PC-9 (cell line): ENCODE measurements around the gene HAAO. TPM values are rescaled to one million over a fixed set of nuclear protein-coding genes. Genes with fewer than 3 reads are reported as not detected.

ENCODE experiments used
- BruUV-seq: library from RNA; stranded (reverse); fragments of 400-500 nt; replicated peaks from 2 replicates; lab custom pipeline; 2021; lab: Mats Ljungman, UMichigan
- CTCF ChIA-PET: fragments of 300-600 bp; sonication (Branson Sonifier 250); formaldehyde crosslinking; loops from one replicate; lab custom pipeline; 2022; ENCODE audit warnings: antibody characterized with exemption; lab: Charles Lee
- POLR2A ChIA-PET: fragments of 300-600 bp; sonication (Branson Sonifier 250); formaldehyde crosslinking; loops from one replicate; lab custom pipeline; 2022; ENCODE audit warnings: antibody characterized with exemption; ENCODE audit not compliant: unreplicated experiment; lab: Charles Lee
- DNase-seq, 2 experiments: peaks; one replicate each; pipeline versions ENCODE4 v3.0.0 to v3.0.0-alpha.2; 2015 to 2022; ENCODE audit warnings: mixed read lengths in 1 of 2
- H2AFZ ChIP-seq: fragments of 200-600 bp; sonication (generic); 2 replicates; pipeline ENCODE4 v1.8.1; 2017; ENCODE audit warnings: antibody characterized with exemption
- H3F3A ChIP-seq: fragments of 200-600 bp; sonication (generic); 2 replicates; pipeline ENCODE4 v1.8.1; 2017; ENCODE audit warnings: antibody characterized with exemption, mild to moderate bottlenecking, low read depth; ENCODE audit not compliant: insufficient read depth
- H3K27ac ChIP-seq: fragments of 200-600 bp; sonication (generic); 2 replicates; pipeline ENCODE4 v1.6.1; 2016; ENCODE audit warnings: mixed run types
- H3K27me3 ChIP-seq: fragments of 200-600 bp; sonication (generic); 2 replicates; pipeline ENCODE4 v1.6.1; 2016; ENCODE audit warnings: low read depth, mixed run types; ENCODE audit not compliant: insufficient read depth
- H3K36me3 ChIP-seq: fragments of 200-600 bp; sonication (generic); 2 replicates; pipeline ENCODE4 v1.6.1; 2016; ENCODE audit warnings: low read depth, mixed run types
- H3K4me1 ChIP-seq: fragments of 200-600 bp; sonication (generic); replicated peaks from 2 replicates; pipeline ENCODE4 v1.6.1; 2016; ENCODE audit warnings: mixed run types; ENCODE audit not compliant: insufficient read depth
- H3K4me2 ChIP-seq: fragments of 200-600 bp; sonication (generic); 2 replicates; pipeline ENCODE4 v1.6.1; 2017; ENCODE audit warnings: mixed run types
- H3K4me3 ChIP-seq: fragments of 200-600 bp; sonication (generic); 2 replicates; pipeline ENCODE4 v1.6.1; 2016; ENCODE audit warnings: mixed run types
- H3K79me2 ChIP-seq: fragments of 200-600 bp; sonication (generic); 2 replicates; pipeline ENCODE4 v1.6.1; 2017; ENCODE audit warnings: low read depth, mixed run types
- H3K9me2 ChIP-seq: fragments of 200-600 bp; sonication (generic); 2 replicates; pipeline ENCODE4 v1.8.1; 2017; ENCODE audit warnings: mild to moderate bottlenecking; ENCODE audit not compliant: insufficient read depth
- H3K9me3 ChIP-seq: fragments of 200-600 bp; sonication (generic); 2 replicates; pipeline ENCODE4 v1.8.1; 2016; ENCODE audit warnings: low read depth; ENCODE audit not compliant: insufficient read depth
- H4K20me1 ChIP-seq: fragments of 200-600 bp; sonication (generic); 2 replicates; pipeline ENCODE4 v1.8.1; 2017; ENCODE audit not compliant: insufficient read depth
- CTCF ChIP-seq: fragments of 200-600 bp; sonication (generic); conservative IDR thresholded peaks from 2 replicates; pipeline ENCODE4 v1.6.1; 2017; ENCODE audit warnings: mixed run types, antibody characterized with exemption, mild to moderate bottlenecking, moderate library complexity
- EZH2 ChIP-seq: fragments of 200-600 bp; sonication (generic); IDR thresholded peaks from 2 replicates; pipeline ENCODE4 v1.8.0; 2017; ENCODE audit warnings: antibody characterized with exemption, low read depth
- intact Hi-C: fragments of 100-400 bp; cut with micrococcal nuclease; formaldehyde crosslinking; loops from one replicate; pipeline ENCODE4 v1.10.0; 2022; ENCODE audit not compliant: unreplicated experiment
- total RNA-seq: library from RNA; stranded (reverse); gene quantifications from 2 replicates; pipeline ENCODE4 v1.2.3, GENCODE V29; 2021

HAAO gene
- total RNA-seq, 1 experiment from 2014 or later, result not detected

GRCh38 chr2:42767899-42768705 lies 24.3 kb downstream of the HAAO start:
- CTCF ChIA-PET, result no interaction called here
- Histone ChIP-seq H3K36me3 (no peaks in the 10 kb centered on the region), H3F3A (no peaks in the 10 kb centered on the region; the same call in 1 of the 2 replicates), H3K4me1 (no peaks in the 10 kb centered on the region), H3K27ac (no peak overlapping the region), H3K9me2 (no peaks in the 10 kb centered on the region; the same call in 1 of the 2 replicates), H2AFZ (no peak overlapping the region), H4K20me1 (no peaks in the 10 kb centered on the region), H3K4me3 (no peak overlapping the region), H3K4me2 (no peak overlapping the region), H3K27me3 (no peaks in the 10 kb centered on the region), H3K79me2 (no peaks in the 10 kb centered on the region), H3K9me3 (no peaks in the 10 kb centered on the region)
- no TSS peak for BruUV-seq
- TF ChIP-seq EZH2, result no peak
- TF ChIP-seq CTCF, result no peak
- POLR2A ChIA-PET, result no interaction called here
- no peak for DNase-seq
- intact Hi-C loops, result no loop called here

- Histone ChIP-seq H3K36me3 (no peaks in the 10 kb centered on the region), H3F3A (no peaks in the 10 kb centered on the region; the same call in 1 of the 2 replicates), H3K79me2 (no peaks in the 10 kb centered on the region), H3K4me3 (no peak overlapping the region), H3K9me3 (no peaks in the 10 kb centered on the region), H2AFZ (no peak overlapping the region), H3K4me2 (no peak overlapping the region), H4K20me1 (no peaks in the 10 kb centered on the region), H3K9me2 (no peaks in the 10 kb centered on the region; the same call in 1 of the 2 replicates), H3K27ac (no peak overlapping the region), H3K4me1 (no peaks in the 10 kb centered on the region), H3K27me3 (no peaks in the 10 kb centered on the region)
- intact Hi-C loops, result no loop called here
- TF ChIP-seq CTCF (no peak), EZH2 (no peak)
- ChIA-PET POLR2A (no interaction called here), CTCF (no interaction called here)
- no peak for DNase-seq
- BruUV-seq, result no TSS peak
These were observed 25.1 kb downstream of the HAAO start for GRCh38 chr2:42767080-42767898.

GRCh38 chr2:42765686-42766085 lies 26.7 kb downstream of the HAAO start:
- H3K4me2 ChIP-seq, result no peak overlapping the region
- H3K9me2 ChIP-seq, result no peaks in the 10 kb centered on the region
- no peaks in the 10 kb centered on the region; the same call in 1 of the 2 replicates for H3F3A ChIP-seq
- no peaks in the 10 kb centered on the region for H3K27me3 ChIP-seq
- H3K36me3 ChIP-seq, result no peaks in the 10 kb centered on the region
- no peaks in the 10 kb centered on the region for H3K79me2 ChIP-seq
- H3K4me1 ChIP-seq, result no peaks in the 10 kb centered on the region
- H2AFZ ChIP-seq, result no peak overlapping the region
- no peaks in the 10 kb centered on the region for H3K9me3 ChIP-seq
- CTCF ChIA-PET, result no interaction called here
- BruUV-seq, result no TSS peak
- H3K27ac ChIP-seq, result no peak overlapping the region
- POLR2A ChIA-PET, result no interaction called here
- no peak for DNase-seq
- TF ChIP-seq EZH2 (no peak), CTCF (no peak)
- no peak overlapping the region for H3K4me3 ChIP-seq
- intact Hi-C loops, result no loop called here
- H4K20me1 ChIP-seq, result no peaks in the 10 kb centered on the region
